Measurements from ENCODE around the gene CNKSR3. TPM values are rescaled to one million over a fixed set of nuclear protein-coding genes. Genes with fewer than 3 reads are reported as not detected.

The CNKSR3 gene
- total RNA-seq, 4 donors from 2014 or later, result 7.6 to 29.6 (median 12.4) TPM

GRCh38 chr6:154528310-154528915 is 17.9 kb upstream of the CNKSR3 start:
- Histone ChIP-seq H3K9me3 (no peaks in the 10 kb centered on the region), H3K4me1 (no peaks in the 10 kb centered on the region), H3K27ac (no peak overlapping the region), H3K27me3 (no peaks in the 10 kb centered on the region), H3K36me3 (no peaks in the 10 kb centered on the region), H3K4me3 (no peak overlapping the region)
- no peak for DNase-seq
- no peak for TF ChIP-seq CTCF (IDR thresholded peaks at IDR 0.05)
- TF ChIP-seq POLR2A (IDR thresholded peaks at IDR 0.05), result no peak
- intact Hi-C loops (cut with DNase I; ENCODE audit: low total_unique reads), result no loop called here

DNA sequence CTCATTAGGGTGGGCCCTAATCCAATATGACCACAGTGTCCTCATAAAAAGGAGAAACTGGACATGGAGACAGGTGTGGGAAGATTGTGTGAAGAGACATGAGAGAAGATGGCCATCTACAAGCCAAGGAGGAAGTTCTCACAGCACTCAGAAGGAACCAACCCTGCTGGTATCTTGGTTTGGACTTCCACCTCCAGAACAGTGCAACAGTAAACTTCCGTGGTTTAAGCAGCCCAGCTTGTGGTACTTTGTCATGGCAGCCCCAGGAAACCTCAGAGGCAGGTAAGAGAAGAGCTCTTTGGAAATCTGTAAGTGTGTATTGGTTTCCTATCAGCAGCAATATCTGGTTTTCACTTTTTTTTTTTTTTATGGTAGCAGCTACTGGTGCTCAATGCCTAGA is 16.5 kb upstream of the CNKSR3 start:
- no peak for TF ChIP-seq POLR2A (IDR thresholded peaks at IDR 0.05)
- no peak for TF ChIP-seq CTCF (IDR thresholded peaks at IDR 0.05)
- DNase-seq, result no peak
- intact Hi-C loops (cut with DNase I; ENCODE audit: low total_unique reads), result no loop called here
- H3K36me3 ChIP-seq, result no peaks in the 10 kb centered on the region
- H3K27ac ChIP-seq, result no peak overlapping the region
- no peak overlapping the region for H3K4me3 ChIP-seq
- H3K9me3 ChIP-seq, result no peaks in the 10 kb centered on the region
- no peaks in the 10 kb centered on the region for H3K27me3 ChIP-seq
- no peaks in the 10 kb centered on the region for H3K4me1 ChIP-seq

- Histone ChIP-seq H3K27ac (no peak overlapping the region), H3K4me3 (no peak overlapping the region), H3K27me3 (no peaks in the 10 kb centered on the region), H3K9me3 (no peaks in the 10 kb centered on the region), H3K36me3 (no peaks in the 10 kb centered on the region), H3K4me1 (no peaks in the 10 kb centered on the region)
- no peak for DNase-seq
- TF ChIP-seq CTCF (IDR thresholded peaks at IDR 0.05) (no peak), POLR2A (IDR thresholded peaks at IDR 0.05) (no peak)
- intact Hi-C loops (cut with DNase I; ENCODE audit: low total_unique reads), result no loop called here
Measured at GRCh38 chr6:154522576-154522975, 12.1 kb upstream of the CNKSR3 start.

DNA sequence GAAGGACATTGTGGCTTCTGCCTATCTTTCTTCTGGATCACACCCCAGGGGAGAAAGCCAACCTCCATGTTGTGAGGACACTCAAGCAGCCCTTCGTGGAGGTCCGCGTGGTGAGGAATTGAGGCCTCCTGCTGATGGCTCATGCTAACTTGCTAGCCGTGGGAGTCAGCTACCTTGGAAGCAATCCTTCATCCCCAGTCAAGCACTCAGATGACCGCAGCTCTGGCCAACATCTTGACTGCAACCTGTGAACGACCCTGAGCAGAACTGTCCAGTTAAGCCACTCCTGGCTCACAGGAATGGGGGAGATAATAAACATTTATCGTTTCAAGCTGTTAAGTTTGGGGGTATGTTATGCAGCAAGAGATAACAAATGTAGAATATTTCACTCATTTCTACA is 10.9 kb upstream of the CNKSR3 start:
- no peak for DNase-seq
- no peaks in the 10 kb centered on the region for H3K9me3 ChIP-seq
- no peaks in the 10 kb centered on the region for H3K36me3 ChIP-seq
- intact Hi-C loops (cut with DNase I; ENCODE audit: low total_unique reads), result no loop called here
- H3K4me3 ChIP-seq, result no peak overlapping the region
- no peak for TF ChIP-seq CTCF (IDR thresholded peaks at IDR 0.05)
- TF ChIP-seq POLR2A (IDR thresholded peaks at IDR 0.05), result no peak
- no peaks in the 10 kb centered on the region for H3K27me3 ChIP-seq
- no peak overlapping the region for H3K27ac ChIP-seq
- H3K4me1 ChIP-seq, result no peaks in the 10 kb centered on the region

DNA sequence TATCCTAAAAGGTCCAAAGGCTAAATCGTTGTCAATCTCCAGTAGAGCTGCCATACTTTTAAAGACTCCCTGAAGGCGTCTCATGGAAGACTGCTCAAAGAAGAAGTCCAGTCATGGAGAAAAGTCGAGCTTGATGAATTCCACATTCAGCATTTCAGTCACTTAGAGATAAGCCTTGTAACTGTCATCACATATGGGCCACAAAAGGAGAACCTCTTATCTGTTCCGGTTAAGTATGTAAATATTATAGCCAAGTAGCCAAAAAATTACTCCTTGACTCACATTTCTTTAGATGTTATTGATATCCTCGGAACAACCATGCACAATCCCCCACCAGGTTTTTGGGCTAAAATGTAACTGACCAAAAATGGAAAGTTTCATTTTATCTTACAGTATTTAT is 9.8 kb upstream of the CNKSR3 start:
- no peaks in the 10 kb centered on the region for H3K36me3 ChIP-seq
- H3K27ac ChIP-seq, result no peak overlapping the region
- DNase-seq, result no peak
- intact Hi-C loops (cut with DNase I; ENCODE audit: low total_unique reads), result no loop called here
- TF ChIP-seq CTCF (IDR thresholded peaks at IDR 0.05), result no peak
- TF ChIP-seq POLR2A (IDR thresholded peaks at IDR 0.05), result no peak
- no peaks in the 10 kb centered on the region for H3K27me3 ChIP-seq
- H3K4me3 ChIP-seq, result no peak overlapping the region
- H3K4me1 ChIP-seq, result no peaks in the 10 kb centered on the region
- no peaks in the 10 kb centered on the region for H3K9me3 ChIP-seq

All from uterus (tissue), 4 donors.